Heart left ventricle (tissue), 13 donors: ENCODE results near the gene ABCF3.

Experiments used
- CTCF ChIP-seq, 12 donors: fragments of 200-600 bp; sonication (generic) in 4 of 12; IDR thresholded peaks; one replicate each; pipeline versions ENCODE4 v1.5.0 to v1.8.0; 2018 to 2022; ENCODE audit warnings: antibody characterized with exemption in 12 of 12, mild to moderate bottlenecking in 5 of 12
- POLR2A ChIP-seq, 2 donors: fragments of 450-650 bp; IDR thresholded peaks; one replicate each; pipeline ENCODE4 v1.6.1; 2017; ENCODE audit warnings: antibody characterized with exemption in 2 of 2, mild to moderate bottlenecking in 2 of 2, moderate library complexity in 2 of 2
- donor health status: ischemic (EF 13 %, LVEDD 7.1; RV severe dilation, severe dysfunction).
- donor health status: DM: no; HTN: yes; CAD: no.
- donor health status: DM: no; HTN: no; CAD: no.
- donor health status: ischemic (EF 25% LVEDD 6.9; RV normal size, moderate dysfunction).
- donor health status: ischemic (EF 25% LVEDD 5.7; RV mildly dilated, moderate dysfunction).
- donor health status: ischemic (EF 35%, LVEDD 5.7; RV mildly dilated, moderate dysfunction).
- donor health status: nonischemic (EF 11% LVEDD 7.7; RV severe dilation, severe dysfunction).
- donor health status: DM: yes; HTN: yes; CAD: no.
- donor health status: PGD.
- donor health status: ischemic (EF 29% LVEDD 5.4; RV normal size, mild dysfunction).
- donor health status: nonischemic (EF 23%, LVEDD 6.1; RV moderate dilation, normal function).

- no peak for TF ChIP-seq CTCF (IDR thresholded peaks at IDR 0.05)
- TF ChIP-seq POLR2A (IDR thresholded peaks at IDR 0.05), result no peak
Observed at GRCh38 chr3:184180165-184180564, 5.8 kb upstream of the ABCF3 start.
